ENCODE data around the gene ZNF584.
"Not testable (repeated sequence)": the region's sequence is repeated elsewhere in the genome, so short reads cannot be mapped to it uniquely, and the experiment has no call there.

DNA sequence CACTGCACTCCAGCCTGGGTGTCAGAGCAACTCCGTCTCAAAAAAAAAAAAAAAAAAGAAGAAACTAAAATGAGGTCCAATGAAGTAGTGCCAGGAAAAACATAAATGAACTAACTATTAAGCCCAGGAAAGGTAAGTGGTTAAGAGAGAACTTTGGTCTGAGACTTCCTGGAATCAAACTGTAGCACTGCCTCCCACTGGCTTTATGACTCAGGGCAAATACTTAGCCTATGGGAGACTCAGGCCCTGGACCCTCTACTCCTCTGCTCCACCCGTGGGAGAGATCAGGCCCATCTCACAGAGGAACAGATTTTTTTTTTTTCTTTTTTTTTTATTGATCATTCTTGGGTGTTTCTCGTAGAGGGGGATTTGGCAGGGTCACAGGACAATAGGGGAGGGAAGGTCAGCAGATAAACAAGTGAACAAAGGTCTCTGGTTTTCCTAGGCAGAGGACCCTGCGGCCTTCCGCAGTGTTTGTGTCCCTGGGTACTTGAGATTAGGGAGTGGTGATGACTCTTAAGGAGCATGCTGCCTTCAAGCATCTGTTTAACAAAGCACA, 4.5 kb upstream of the ZNF584 start:
- not testable (repeated sequence) for TF ChIP-seq POLR2A (IDR thresholded peaks at IDR 0.05; ENCODE audit: low read length); GATA1 (IDR thresholded peaks at IDR 0.05; ENCODE audit: low read depth, low read length)

Data from erythroblast (primary cell).